Ecto neural progenitor cell (in vitro differentiated cells): ENCODE results near the gene TNS3.

ENCODE experiments used
- DNase-seq: peaks from one replicate; pipeline ENCODE4 v3.0.0-alpha.2; 2018; ENCODE audit warnings: low spot score

Gene TNS3

GRCh38 chr7:47384755-47385535, 197.0 kb downstream of the TNS3 start:
- DNase-seq, result no peak

- no peak for DNase-seq
Measured at GRCh38 chr7:47383696-47384445, 198.0 kb downstream of the TNS3 start.

GRCh38 chr7:47383072-47383471, 198.8 kb downstream of the TNS3 start:
- no peak for DNase-seq

GRCh38 chr7:47382200-47382599, 199.7 kb downstream of the TNS3 start:
- no peak for DNase-seq

GRCh38 chr7:47381134-47381495, 200.8 kb downstream of the TNS3 start:
- no peak for DNase-seq

GRCh38 chr7:47380325-47381133, 201.4 kb downstream of the TNS3 start:
- no peak for DNase-seq

GRCh38 chr7:47379629-47380324, 202.1 kb downstream of the TNS3 start:
- peak; percentile 84 for DNase-seq

- DNase-seq, result no peak
Measured at GRCh38 chr7:47378728-47379395, 203.0 kb downstream of the TNS3 start.

- DNase-seq, result no peak
Measured at GRCh38 chr7:47377741-47378140, 204.2 kb downstream of the TNS3 start.

GRCh38 chr7:47376991-47377616, 204.8 kb downstream of the TNS3 start:
- DNase-seq, result no peak

GRCh38 chr7:47375121-47375938, 206.6 kb downstream of the TNS3 start:
- no peak for DNase-seq

- no peak for DNase-seq
Measured at GRCh38 chr7:47374538-47374937, 207.4 kb downstream of the TNS3 start.

GRCh38 chr7:47373871-47374451, 207.9 kb downstream of the TNS3 start:
- DNase-seq, result no peak

GRCh38 chr7:47371733-47372368, 210.1 kb downstream of the TNS3 start:
- no peak for DNase-seq

GRCh38 chr7:47371317-47371716, 210.6 kb downstream of the TNS3 start:
- no peak for DNase-seq

- DNase-seq, result no peak
Measured at GRCh38 chr7:47370461-47371042, 211.4 kb downstream of the TNS3 start.

- no peak for DNase-seq
Measured at GRCh38 chr7:47369736-47370135, 212.2 kb downstream of the TNS3 start.

- no peak for DNase-seq
Measured at GRCh38 chr7:47368190-47368812, 213.6 kb downstream of the TNS3 start.
